Measurements from ENCODE around the gene KCNK5. TPM values are rescaled to one million over a fixed set of nuclear protein-coding genes. Genes with fewer than 3 reads are reported as not detected.

KCNK5 gene
- total and polyA plus RNA-seq, 2 of the 8 experiments (the other 6 are each of a cell fraction or from before 2014, with no cell fraction given) = 20.9 to 44.3 TPM

- TF ChIP-seq CHD7 (IDR thresholded peaks at IDR 0.05; ENCODE audit: insufficient replicate concordance, low read length) = no peak
- no peak for TF ChIP-seq GTF2F1 (IDR thresholded peaks at IDR 0.05; ENCODE audit: borderline replicate concordance, low read depth, low read length)
- TF ChIP-seq RFX5 (IDR thresholded peaks at IDR 0.05; ENCODE audit: borderline replicate concordance, low read depth, low read length) = no peak
- no peak for TF ChIP-seq BRCA1 (IDR thresholded peaks at IDR 0.05; ENCODE audit: low read depth, low read length)
- TF ChIP-seq TCF12 (IDR thresholded peaks at IDR 0.05; ENCODE audit: low read depth, low read length) = no peak
- TF ChIP-seq EP300 (IDR thresholded peaks at IDR 0.05; ENCODE audit: borderline replicate concordance in 1 of 2, low read depth in 2 of 2, low read length in 2 of 2) = no peak
Observed at GRCh38 chr6:39156801-39157200, 72.5 kb downstream of the KCNK5 start (continued).
